Activated CD8-positive, alpha-beta memory T cell treated with anti-CD3 and anti-CD28 coated beads for 24 hours (primary cell): Measurements from ENCODE around the gene SERPINI1.

Source experiments
- DNase-seq: peaks from one replicate; pipeline ENCODE4 v3.0.0-alpha.2; 2020

Gene SERPINI1

GRCh38 chr3:167735233-167736138 lies at the start of gene SERPINI1:
Gene SERPINI1 (plus strand): TSS chr3:167735721. CDS start chr3:167789129, 53,408 bp downstream.
- DNase-seq = peak; percentile 92

GRCh38 chr3:167691366-167691765 lies 44.2 kb upstream of the SERPINI1 start:
- no peak for DNase-seq

DNA sequence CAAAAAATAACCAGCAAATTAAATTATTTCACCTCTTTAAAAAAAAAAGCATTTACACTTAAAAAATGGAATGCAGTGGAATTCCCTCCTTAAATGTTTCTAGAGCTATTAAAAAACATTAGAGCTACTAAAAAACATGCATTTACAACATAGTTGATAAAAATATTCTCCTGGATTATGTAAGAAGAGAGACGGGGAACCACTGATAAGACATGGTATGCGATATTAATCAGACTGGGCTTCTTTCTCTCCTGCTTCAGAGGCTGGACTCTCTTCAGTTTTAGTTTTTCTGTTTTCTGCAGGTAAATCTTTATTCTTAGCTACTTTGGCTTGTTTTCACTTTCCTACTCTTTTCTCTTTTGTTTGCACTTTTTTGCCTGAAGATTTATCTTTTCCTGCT lies 41.4 kb upstream of the SERPINI1 start:
- DNase-seq = no peak

- no peak for DNase-seq
Observed at GRCh38 chr3:167700046-167700445, 35.5 kb upstream of the SERPINI1 start.

- DNase-seq = no peak
Observed at GRCh38 chr3:167700926-167701325, 34.6 kb upstream of the SERPINI1 start.

DNA sequence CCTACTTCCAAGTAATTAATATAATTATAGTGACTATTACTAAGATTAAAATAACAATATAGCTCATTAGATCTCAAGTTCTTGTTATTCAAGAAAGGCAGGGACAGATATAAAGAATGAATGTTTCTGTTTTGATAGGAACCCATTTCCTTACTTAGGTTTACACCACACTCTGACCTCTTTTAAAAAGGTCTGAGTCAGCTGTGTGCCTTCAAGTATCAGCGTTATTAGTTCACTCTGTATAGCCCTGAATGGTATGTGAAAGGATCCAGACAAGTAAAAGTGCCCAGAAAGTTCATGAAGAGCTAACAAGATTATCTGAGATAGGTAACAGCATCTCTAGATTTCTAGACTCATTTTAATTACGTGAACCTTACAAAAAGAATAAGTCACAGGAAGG lies 29.7 kb upstream of the SERPINI1 start:
- no peak for DNase-seq

GRCh38 chr3:167709690-167710089 lies 25.8 kb upstream of the SERPINI1 start:
- no peak for DNase-seq

GRCh38 chr3:167710552-167710951 lies 25.0 kb upstream of the SERPINI1 start:
- DNase-seq = no peak

- DNase-seq = no peak
Observed at GRCh38 chr3:167711439-167711838, 24.1 kb upstream of the SERPINI1 start.

DNA sequence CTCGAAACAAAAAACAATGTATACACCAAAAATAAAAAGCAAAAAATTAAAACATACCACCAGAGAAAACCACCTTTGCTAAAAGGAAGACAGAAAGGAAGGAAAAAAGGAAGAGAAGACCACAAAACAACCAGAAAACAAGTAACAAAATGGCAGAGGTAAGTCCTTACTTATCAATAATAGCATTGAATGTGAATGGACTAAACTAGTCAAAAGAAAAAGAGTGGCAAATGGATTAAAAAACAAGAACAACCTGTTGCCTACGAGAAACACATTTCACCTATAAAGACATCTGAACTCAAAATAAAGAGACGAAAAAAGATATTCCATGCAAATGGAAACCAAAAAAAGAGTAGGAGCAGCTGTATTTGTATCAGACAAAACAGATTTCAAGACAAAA lies 23.1 kb upstream of the SERPINI1 start:
- no peak for DNase-seq

DNA sequence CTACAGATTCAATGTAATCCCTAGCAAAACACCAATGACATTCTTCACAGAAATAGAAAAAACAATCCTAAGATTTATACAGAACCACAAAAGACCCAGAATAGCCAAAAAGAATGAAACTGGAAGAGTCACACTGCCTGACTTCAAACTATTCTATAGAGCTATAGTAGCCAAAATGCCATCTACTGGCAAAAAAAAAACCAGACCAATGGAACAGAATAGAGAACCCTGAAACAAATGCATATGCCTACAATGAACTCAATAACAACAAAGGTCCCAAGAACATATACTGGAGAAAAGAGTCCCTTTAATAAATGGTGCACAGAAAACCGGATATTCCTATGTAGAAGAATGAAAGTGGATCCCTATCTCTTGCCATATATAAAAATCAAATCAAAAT lies 20.6 kb upstream of the SERPINI1 start:
- DNase-seq = no peak

DNA sequence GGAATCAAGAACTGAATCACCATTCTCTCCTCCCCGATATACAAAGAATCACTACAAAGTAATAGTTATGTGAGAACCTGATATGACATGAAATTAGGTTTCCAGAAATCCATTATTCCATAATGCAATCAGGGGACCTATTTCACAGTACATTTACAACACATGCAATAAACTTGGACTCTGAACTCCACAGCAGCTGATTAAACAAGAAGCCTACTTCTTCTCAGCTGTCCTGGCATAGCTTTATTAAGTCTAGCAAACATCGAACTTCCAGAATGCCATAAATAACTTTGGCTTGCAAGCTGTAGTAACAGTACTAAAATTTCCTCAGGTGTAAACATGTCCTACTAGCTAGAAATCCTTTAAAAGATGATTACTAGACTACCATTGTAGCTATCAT lies 18.6 kb upstream of the SERPINI1 start:
- DNase-seq = no peak

- DNase-seq = no peak
Observed at GRCh38 chr3:167718582-167718981, 16.9 kb upstream of the SERPINI1 start.

- DNase-seq = no peak
Observed at GRCh38 chr3:167723025-167723512, 12.5 kb upstream of the SERPINI1 start.

DNA sequence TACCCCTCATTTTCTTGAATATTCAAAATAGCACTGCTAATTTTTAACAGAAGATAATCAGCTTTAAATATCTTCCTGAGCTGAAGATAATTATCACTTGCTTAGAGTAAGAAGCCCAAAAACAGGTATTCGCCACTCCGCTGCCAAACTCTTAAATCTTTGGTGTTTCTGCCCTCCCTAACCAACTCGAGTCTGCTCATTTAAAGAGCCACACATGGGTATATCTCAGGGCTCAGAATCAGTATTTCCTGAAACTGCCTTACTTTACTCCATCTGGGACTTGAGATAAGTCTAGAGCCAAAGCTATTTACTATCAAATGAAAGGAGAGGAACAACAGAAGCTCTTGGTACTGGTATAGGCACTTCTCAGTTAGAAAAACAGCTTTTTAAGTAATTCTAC lies 11.6 kb upstream of the SERPINI1 start:
- DNase-seq = no peak

GRCh38 chr3:167728176-167728575 lies 7.3 kb upstream of the SERPINI1 start:
- no peak for DNase-seq

DNA sequence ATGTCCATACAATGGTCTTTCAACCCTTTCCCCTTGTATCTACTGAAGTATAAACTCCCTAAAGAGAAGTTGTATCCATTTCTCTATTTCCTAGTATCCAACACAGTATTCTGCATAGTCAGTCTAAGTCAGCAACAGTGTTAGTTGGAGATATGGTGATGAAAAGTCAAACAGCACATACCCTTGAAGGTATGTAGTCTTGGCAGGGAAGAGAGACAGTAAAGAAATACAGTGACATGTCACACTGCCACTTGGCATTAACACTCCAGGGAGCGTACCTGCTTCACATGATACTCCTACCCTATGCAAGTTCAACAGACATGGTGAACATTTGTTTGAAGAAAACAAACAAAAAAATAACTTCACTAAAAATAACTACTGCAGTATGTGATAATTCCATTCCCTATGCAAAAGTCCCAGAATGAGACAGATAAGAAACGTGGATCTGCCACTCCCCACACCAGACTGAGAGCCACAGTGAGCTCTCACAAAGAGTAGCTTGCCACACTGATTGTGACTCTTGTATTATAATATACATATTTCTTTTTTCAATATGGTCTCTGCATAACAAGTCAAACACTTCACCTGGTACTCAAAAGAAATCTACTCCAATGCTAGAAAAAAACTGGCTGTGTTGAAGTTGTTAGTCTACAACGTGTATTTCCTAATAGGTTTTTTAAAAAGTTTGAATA lies 6.7 kb upstream of the SERPINI1 start:
- no peak for DNase-seq

- DNase-seq = no peak
Observed at GRCh38 chr3:167729591-167729990, 5.9 kb upstream of the SERPINI1 start.

- DNase-seq = no peak
Observed at GRCh38 chr3:167731393-167731792, 4.1 kb upstream of the SERPINI1 start.

- DNase-seq = no peak
Observed at GRCh38 chr3:167732313-167733065, 3.0 kb upstream of the SERPINI1 start.

DNA sequence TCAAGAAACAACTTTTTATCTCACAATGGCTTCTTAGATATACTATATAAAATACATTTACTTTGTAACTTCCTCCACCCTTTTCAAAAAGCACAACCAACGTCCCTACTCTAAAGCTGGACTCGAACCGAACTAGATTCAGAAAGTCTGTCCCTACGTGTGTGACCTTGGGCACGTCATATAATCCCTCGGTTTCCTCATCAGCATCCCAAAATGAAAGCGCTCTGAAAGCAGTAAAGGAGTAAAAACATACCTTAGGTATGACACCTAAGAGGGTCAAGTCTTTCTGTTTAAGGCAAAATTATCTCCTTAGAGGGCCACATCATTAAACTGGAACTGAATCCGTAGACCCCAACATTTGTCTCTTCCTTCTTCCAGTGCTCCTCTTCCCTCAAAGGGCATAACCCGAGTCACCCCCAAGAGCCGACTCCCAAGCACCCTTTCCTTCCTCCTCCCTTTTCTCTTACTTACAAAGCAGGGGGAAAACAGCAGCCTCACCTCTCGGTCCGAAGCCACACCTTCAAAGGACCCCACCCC lies 1.5 kb upstream of the SERPINI1 start:
- DNase-seq = no peak

GRCh38 chr3:167734498-167735232 lies 856 bp upstream of the SERPINI1 start, which contains the start of gene PDCD10:
Gene PDCD10 (minus strand): TSS chr3:167734892. CDS start chr3:167720157, 14,735 bp downstream.
- DNase-seq = peak; percentile 97
